DND-41 (cell line): Measurements from ENCODE around the gene ACLY.

Experiments used
- ATAC-seq: fragments of 200-7000 bp; cut with Tn5 transposase; 3 replicates; pipeline ENCODE4 v1.9.1; 2021; ENCODE audit warnings: low read depth; ENCODE audit not compliant: insufficient read depth
- DNase-seq: peaks from one replicate; pipeline ENCODE4 v3.0.0-alpha.2; 2020
- H2AFZ ChIP-seq: 2 replicates; pipeline ENCODE4 v1.6.0; 2012; ENCODE audit warnings: low read depth, low read length
- H3K27ac ChIP-seq: 2 replicates; pipeline ENCODE4 v1.5.1; 2012; ENCODE audit warnings: low read length, inconsistent platforms
- H3K27me3 ChIP-seq: fragments of 200-600 bp; sonication (generic); 2 replicates; pipeline ENCODE4 v1.6.0; 2012; ENCODE audit warnings: low read length, mild to moderate bottlenecking, inconsistent platforms; ENCODE audit not compliant: insufficient read depth, poor library complexity
- H3K36me3 ChIP-seq: 2 replicates; pipeline ENCODE4 v1.5.1; 2012; ENCODE audit warnings: low read length, inconsistent platforms; ENCODE audit not compliant: insufficient read depth
- H3K4me1 ChIP-seq: 2 replicates; pipeline ENCODE4 v1.5.1; 2012; ENCODE audit warnings: mild to moderate bottlenecking, low read length; ENCODE audit not compliant: insufficient read depth
- H3K4me2 ChIP-seq: 2 replicates; pipeline ENCODE4 v1.6.0; 2012; ENCODE audit warnings: mild to moderate bottlenecking, moderate library complexity, low read length, inconsistent platforms; ENCODE audit not compliant: insufficient read depth
- H3K4me3 ChIP-seq, 2 experiments: fragments of 200-600 bp in 1 of 2; shearing (Covaris generic) in 1 of 2; 2 replicates each; pipeline ENCODE4 v1.5.1; 2012 to 2016; ENCODE audit warnings: inconsistent platforms in 2 of 2, low read length in 2 of 2, mild to moderate bottlenecking in 2 of 2, low read depth in 1 of 2, moderate library complexity in 1 of 2
- H3K79me2 ChIP-seq: 2 replicates; pipeline ENCODE4 v1.6.0; 2012; ENCODE audit warnings: low read length, inconsistent platforms; ENCODE audit not compliant: insufficient read depth
- H3K9ac ChIP-seq: 2 replicates; pipeline ENCODE4 v1.6.0; 2012; ENCODE audit warnings: low read depth, mild to moderate bottlenecking, inconsistent platforms, low read length, moderate library complexity
- H3K9me3 ChIP-seq: 2 replicates; pipeline ENCODE4 v1.5.1; 2012; ENCODE audit warnings: low read length, moderate library complexity, mild to moderate bottlenecking, inconsistent platforms; ENCODE audit not compliant: insufficient read depth, severe bottlenecking
- H4K20me1 ChIP-seq: 2 replicates; pipeline ENCODE4 v1.6.0; 2012; ENCODE audit warnings: low read length; ENCODE audit not compliant: insufficient read depth
- CTCF ChIP-seq: IDR thresholded peaks from 2 replicates; pipeline ENCODE4 v1.5.1; 2012; ENCODE audit warnings: borderline replicate concordance, low read length, moderate library complexity, mild to moderate bottlenecking; ENCODE audit not compliant: poor library complexity, severe bottlenecking; ENCODE audit errors: extremely low read depth
- EZH2 ChIP-seq: IDR thresholded peaks from 3 replicates; pipeline ENCODE4 v1.6.1; 2012; ENCODE audit warnings: borderline replicate concordance, low read depth, mild to moderate bottlenecking, moderate library complexity, low read length, inconsistent platforms; ENCODE audit not compliant: severe bottlenecking

Gene ACLY

GRCh38 chr17:41871789-41872188, 47.0 kb downstream of the ACLY start:
- Histone ChIP-seq H3K27me3 (no peaks in the 10 kb centered on the region), H3K9me3 (no peaks in the 10 kb centered on the region), H3K9ac (no peak overlapping the region), H4K20me1 (no peaks in the 10 kb centered on the region), H3K27ac (no peak overlapping the region), H3K4me3 (no peak overlapping the region), H3K4me2 (no peak overlapping the region), H3K36me3 (peaks cover 73% of the 10 kb centered on the region), H3K79me2 (no peaks in the 10 kb centered on the region), H2AFZ (no peak overlapping the region), H3K4me1 (no peaks in the 10 kb centered on the region)
- TF ChIP-seq EZH2: no peak
- no peak for TF ChIP-seq CTCF
- DNase-seq (no peak), ATAC-seq (no peak)

GRCh38 chr17:41870627-41871026, 48.1 kb downstream of the ACLY start:
- Histone ChIP-seq H4K20me1 (no peaks in the 10 kb centered on the region), H3K4me2 (no peak overlapping the region), H3K79me2 (no peaks in the 10 kb centered on the region), H2AFZ (no peak overlapping the region), H3K4me1 (peaks cover under 1% of the 10 kb centered on the region; the same call in 1 of the 2 replicates), H3K27ac (no peak overlapping the region), H3K9me3 (no peaks in the 10 kb centered on the region), H3K9ac (no peak overlapping the region), H3K27me3 (no peaks in the 10 kb centered on the region), H3K36me3 (peaks cover 78% of the 10 kb centered on the region), H3K4me3 (no peak overlapping the region)
- no peak for ATAC-seq
- no peak for DNase-seq
- TF ChIP-seq CTCF (no peak), EZH2 (no peak)

- H3K9me3 ChIP-seq: no peaks in the 10 kb centered on the region
- H3K79me2 ChIP-seq: peaks cover under 1% of the 10 kb centered on the region
- no peak for DNase-seq
- H3K36me3 ChIP-seq: peaks cover 76% of the 10 kb centered on the region
- no peak for TF ChIP-seq CTCF
- no peak for TF ChIP-seq EZH2
- H3K27ac ChIP-seq: no peak overlapping the region
- no peak overlapping the region for H3K4me2 ChIP-seq
- H3K4me3 ChIP-seq: no peak overlapping the region
- H3K4me1 ChIP-seq: peaks cover 3% of the 10 kb centered on the region; the same call in 1 of the 2 replicates
- H4K20me1 ChIP-seq: no peaks in the 10 kb centered on the region
- ATAC-seq: no peak
- no peak overlapping the region for H3K9ac ChIP-seq
- H2AFZ ChIP-seq: no peak overlapping the region
- no peaks in the 10 kb centered on the region for H3K27me3 ChIP-seq
Measured at GRCh38 chr17:41870097-41870496, 48.7 kb downstream of the ACLY start.

DNA sequence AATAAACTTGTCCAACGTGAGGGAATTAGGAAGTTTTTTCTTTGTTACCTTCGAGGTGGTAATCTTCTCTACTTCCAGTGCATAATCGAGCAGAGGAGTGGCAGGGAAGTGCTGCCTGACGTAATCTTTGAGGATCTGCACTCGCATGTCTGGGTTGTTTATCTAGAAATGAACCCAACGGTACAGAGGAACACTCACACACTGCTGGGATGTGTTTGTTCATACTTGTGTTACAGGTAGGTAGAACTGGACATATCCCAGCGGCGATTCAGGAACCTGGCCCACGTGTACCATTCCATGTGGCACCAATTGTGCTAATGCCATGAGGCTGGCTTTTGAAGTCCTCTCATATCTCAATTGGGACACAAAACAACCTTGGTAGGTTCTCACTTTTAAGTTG, 49.3 kb downstream of the ACLY start:
- Histone ChIP-seq H3K36me3 (peaks cover 76% of the 10 kb centered on the region), H3K9me3 (no peaks in the 10 kb centered on the region), H3K4me1 (peaks cover 3% of the 10 kb centered on the region; the same call in 1 of the 2 replicates), H4K20me1 (peaks cover 2% of the 10 kb centered on the region; the same call in 1 of the 2 replicates), H3K79me2 (peaks cover 7% of the 10 kb centered on the region), H3K9ac (no peak overlapping the region; the same call in 1 of the 2 replicates), H2AFZ (no peak overlapping the region), H3K4me3 (no peak overlapping the region), H3K27me3 (no peaks in the 10 kb centered on the region), H3K4me2 (no peak overlapping the region), H3K27ac (no peak overlapping the region)
- DNase-seq: no peak
- TF ChIP-seq CTCF (no peak), EZH2 (no peak)
- no peak for ATAC-seq
